OCI-LY7 (cell line): ENCODE results near the gene MTIF2.

Source experiments
- CTCF ChIP-seq: fragments of 200-600 bp; sonication (generic); conservative IDR thresholded peaks from 2 replicates; pipeline ENCODE4 v1.5.1; 2014; ENCODE audit warnings: mild to moderate bottlenecking, antibody characterized with exemption, low read length, moderate library complexity, mixed read lengths
- EZH2phosphoT487 ChIP-seq: fragments of 200-600 bp; sonication (generic); IDR thresholded peaks from 2 replicates; pipeline ENCODE4 v1.6.1; 2018; ENCODE audit warnings: low read depth, borderline replicate concordance, mild to moderate bottlenecking, mixed run types, antibody characterized with exemption, low read length, moderate library complexity, mixed read lengths

GRCh38 chr2:55302241-55302640 is 33.2 kb upstream of the MTIF2 start:
- no peak for TF ChIP-seq CTCF
- no peak for TF ChIP-seq EZH2phosphoT487
